HG03571 (cell line): ENCODE results near the gene THUMPD3.
A peak's percentile ranks its signal among the peaks of the same experiment; 100 is the strongest.

Experiments
- ATAC-seq: cut with Tn5 transposase; IDR thresholded peaks from one replicate; pipeline ENCODE4 v1.9.1; 2021; ENCODE audit not compliant: unreplicated experiment

Gene THUMPD3

GRCh38 chr3:9396632-9397331 is 33.9 kb downstream of the THUMPD3 start:
- peak; percentile 72 for ATAC-seq

- ATAC-seq, result peak; percentile 48
Observed at GRCh38 chr3:9397332-9397905, 34.6 kb downstream of the THUMPD3 start, which contains the start of gene SETD5. SETD5 (plus strand) TSS chr3:9397615; CDS start chr3:9428939, 31,324 bp downstream.

GRCh38 chr3:9397906-9398699 is 35.2 kb downstream of the THUMPD3 start:
- ATAC-seq, result no peak

GRCh38 chr3:9398700-9399336 is 36.0 kb downstream of the THUMPD3 start:
- no peak for ATAC-seq

GRCh38 chr3:9399337-9399703 is 36.5 kb downstream of the THUMPD3 start:
- no peak for ATAC-seq

GRCh38 chr3:9399746-9400145 is 36.9 kb downstream of the THUMPD3 start:
- ATAC-seq, result no peak

- ATAC-seq, result no peak
Observed at GRCh38 chr3:9400616-9401015, 37.8 kb downstream of the THUMPD3 start.

GRCh38 chr3:9401986-9402385 is 39.1 kb downstream of the THUMPD3 start:
- no peak for ATAC-seq

- no peak for ATAC-seq
Observed at GRCh38 chr3:9402410-9403228, 39.8 kb downstream of the THUMPD3 start.

GRCh38 chr3:9403463-9403862 is 40.6 kb downstream of the THUMPD3 start:
- ATAC-seq, result no peak

- no peak for ATAC-seq
Observed at GRCh38 chr3:9404680-9405079, 41.8 kb downstream of the THUMPD3 start.

GRCh38 chr3:9405756-9406155 is 42.9 kb downstream of the THUMPD3 start:
- no peak for ATAC-seq

GRCh38 chr3:9406856-9407626 is 44.2 kb downstream of the THUMPD3 start:
- no peak for ATAC-seq

- ATAC-seq, result no peak
Observed at GRCh38 chr3:9408061-9408460, 45.2 kb downstream of the THUMPD3 start.

GRCh38 chr3:9408546-9408945 is 45.7 kb downstream of the THUMPD3 start:
- ATAC-seq, result no peak

GRCh38 chr3:9409981-9410854 is 47.4 kb downstream of the THUMPD3 start:
- ATAC-seq, result no peak

- ATAC-seq, result no peak
Observed at GRCh38 chr3:9411302-9411701, 48.4 kb downstream of the THUMPD3 start.

GRCh38 chr3:9412293-9412692 is 49.4 kb downstream of the THUMPD3 start:
- ATAC-seq, result no peak

- ATAC-seq, result no peak
Observed at GRCh38 chr3:9414826-9415225, 52.0 kb downstream of the THUMPD3 start.
